Activated T-helper 1 cell treated with anti-CD3 and anti-CD28 coated beads, Interleukin-12 subunit alpha, Interleukin-12 subunit beta, Interleukin-2, Interleukin-4 antibody, amounts not matched to agents 30 ng/mL and 10 ng/mL and 1 ng/mL, durations not matched to agents 14 hours and 24 hours and 36 hours (primary cell): ENCODE results near the gene LAMB4. TPM values are rescaled to one million over a fixed set of nuclear protein-coding genes. Genes with fewer than 3 reads are reported as not detected.

Source experiments
- DNase-seq: peaks from one replicate; pipeline ENCODE4 v3.0.0; 2021; ENCODE audit warnings: low spot score
- H3K27ac Mint-ChIP-seq: one replicate; pipeline ENCODE4 v1.8.0; 2021; ENCODE audit warnings: mild to moderate bottlenecking, mixed read lengths
- H3K27me3 Mint-ChIP-seq: one replicate; pipeline ENCODE4 v1.8.0; 2022; ENCODE audit warnings: mild to moderate bottlenecking, moderate library complexity, mixed read lengths; ENCODE audit not compliant: insufficient read depth
- H3K36me3 Mint-ChIP-seq: one replicate; pipeline ENCODE4 v1.8.0; 2021; ENCODE audit warnings: low read depth, mixed read lengths
- H3K4me1 Mint-ChIP-seq: one replicate; pipeline ENCODE4 v1.8.0; 2021; ENCODE audit warnings: low read depth, mixed read lengths
- H3K4me3 Mint-ChIP-seq: one replicate; pipeline ENCODE4 v1.8.0; 2021; ENCODE audit warnings: mild to moderate bottlenecking, moderate library complexity, mixed read lengths
- H3K9me3 Mint-ChIP-seq: one replicate; pipeline ENCODE4 v1.8.0; 2021; ENCODE audit warnings: mixed read lengths
- intact Hi-C: fragments of 100-400 bp; cut with micrococcal nuclease; formaldehyde crosslinking; loops from one replicate; pipeline ENCODE4 v1.15.1; 2024
- total RNA-seq: library from RNA; stranded (reverse); gene quantifications from 2 replicates; pipeline ENCODE4 v1.2.3, GENCODE V29; 2022

Gene LAMB4
- total RNA-seq, result not detected in 2 replicates

GRCh38 chr7:108130261-108130660 lies at the start of gene LAMB4:
Gene LAMB4 (minus strand): TSS chr7:108130361. CDS start chr7:108123164, 7,197 bp downstream.
- intact Hi-C loops, result no loop called here
- Mint-ChIP-seq H3K36me3 (no peaks in the 10 kb centered on the region), H3K9me3 (no peaks in the 10 kb centered on the region), H3K27me3 (peaks cover 25% of the 10 kb centered on the region), H3K4me3 (no peak within 1 kb of the TSS), H3K27ac (no peak within 1 kb of the TSS), H3K4me1 (peaks cover 6% of the 10 kb centered on the region)
- DNase-seq, result no peak

- H3K36me3 Mint-ChIP-seq, result no peaks in the 10 kb centered on the region
These were observed 48.2 kb upstream of the LAMB4 start for GRCh38 chr7:108178398-108178797.

GRCh38 chr7:108171164-108171563 lies 41.0 kb upstream of the LAMB4 start:
- Mint-ChIP-seq H3K36me3 (no peaks in the 10 kb centered on the region), H3K9me3 (no peaks in the 10 kb centered on the region), H3K4me3 (no peak overlapping the region), H3K27me3 (peaks cover 8% of the 10 kb centered on the region), H3K27ac (no peak overlapping the region), H3K4me1 (no peaks in the 10 kb centered on the region)
- intact Hi-C loops, result no loop called here
- no peak for DNase-seq

More at GRCh38 chr7:108178398-108178797, 48.2 kb upstream of the LAMB4 start:
- no peaks in the 10 kb centered on the region for H3K4me1 Mint-ChIP-seq
- no peak overlapping the region for H3K27ac Mint-ChIP-seq
- intact Hi-C loops, result no loop called here
- H3K27me3 Mint-ChIP-seq, result peaks cover 13% of the 10 kb centered on the region
- H3K4me3 Mint-ChIP-seq, result no peak overlapping the region
- DNase-seq, result no peak
- no peaks in the 10 kb centered on the region for H3K9me3 Mint-ChIP-seq

- H3K36me3 Mint-ChIP-seq, result no peaks in the 10 kb centered on the region
- H3K4me3 Mint-ChIP-seq, result no peak overlapping the region
- H3K27me3 Mint-ChIP-seq, result peaks cover 8% of the 10 kb centered on the region
- intact Hi-C loops, result no loop called here
- no peaks in the 10 kb centered on the region for H3K4me1 Mint-ChIP-seq
- H3K27ac Mint-ChIP-seq, result no peak overlapping the region
- no peaks in the 10 kb centered on the region for H3K9me3 Mint-ChIP-seq
- DNase-seq, result no peak
These were observed 40.1 kb upstream of the LAMB4 start for GRCh38 chr7:108170251-108170650.

GRCh38 chr7:108167460-108167859 lies 37.3 kb upstream of the LAMB4 start:
- no peaks in the 10 kb centered on the region for H3K4me1 Mint-ChIP-seq
- no peak overlapping the region for H3K27ac Mint-ChIP-seq
- H3K36me3 Mint-ChIP-seq, result no peaks in the 10 kb centered on the region
- intact Hi-C loops, result no loop called here
- H3K27me3 Mint-ChIP-seq, result peaks cover 2% of the 10 kb centered on the region
- no peak for DNase-seq
- H3K9me3 Mint-ChIP-seq, result no peaks in the 10 kb centered on the region
- no peak overlapping the region for H3K4me3 Mint-ChIP-seq

- intact Hi-C loops, result no loop called here
- Mint-ChIP-seq H3K36me3 (no peaks in the 10 kb centered on the region), H3K9me3 (no peaks in the 10 kb centered on the region), H3K4me3 (no peak overlapping the region), H3K27me3 (peaks cover 2% of the 10 kb centered on the region), H3K4me1 (no peaks in the 10 kb centered on the region), H3K27ac (no peak overlapping the region)
- no peak for DNase-seq
These were observed 36.5 kb upstream of the LAMB4 start for GRCh38 chr7:108166687-108167086.

- Mint-ChIP-seq H3K36me3 (no peaks in the 10 kb centered on the region), H3K9me3 (no peaks in the 10 kb centered on the region), H3K4me3 (no peak overlapping the region), H3K4me1 (no peaks in the 10 kb centered on the region), H3K27ac (no peak overlapping the region), H3K27me3 (peaks cover 2% of the 10 kb centered on the region)
- no peak for DNase-seq
- intact Hi-C loops, result no loop called here
These were observed 35.6 kb upstream of the LAMB4 start for GRCh38 chr7:108165723-108166122.

GRCh38 chr7:108164946-108165345 lies 34.8 kb upstream of the LAMB4 start:
- intact Hi-C loops, result no loop called here
- H3K4me3 Mint-ChIP-seq, result no peak overlapping the region
- H3K27me3 Mint-ChIP-seq, result no peaks in the 10 kb centered on the region
- no peak overlapping the region for H3K27ac Mint-ChIP-seq
- H3K9me3 Mint-ChIP-seq, result no peaks in the 10 kb centered on the region
- H3K36me3 Mint-ChIP-seq, result no peaks in the 10 kb centered on the region
- H3K4me1 Mint-ChIP-seq, result no peaks in the 10 kb centered on the region
- no peak for DNase-seq

- no peak for DNase-seq
- intact Hi-C loops, result no loop called here
- Mint-ChIP-seq H3K27me3 (peaks cover under 1% of the 10 kb centered on the region), H3K4me1 (no peaks in the 10 kb centered on the region), H3K4me3 (no peak overlapping the region), H3K36me3 (no peaks in the 10 kb centered on the region), H3K9me3 (no peaks in the 10 kb centered on the region), H3K27ac (no peak overlapping the region)
These were observed 34.2 kb upstream of the LAMB4 start for GRCh38 chr7:108164342-108164741.

- DNase-seq, result no peak
- H3K4me3 Mint-ChIP-seq, result no peak overlapping the region
- H3K27me3 Mint-ChIP-seq, result peaks cover 7% of the 10 kb centered on the region
- no peaks in the 10 kb centered on the region for H3K36me3 Mint-ChIP-seq
- no peaks in the 10 kb centered on the region for H3K4me1 Mint-ChIP-seq
- no peak overlapping the region for H3K27ac Mint-ChIP-seq
- intact Hi-C loops, result no loop called here
- H3K9me3 Mint-ChIP-seq, result no peaks in the 10 kb centered on the region
These were observed 28.6 kb upstream of the LAMB4 start for GRCh38 chr7:108158776-108159175.

- peaks cover 10% of the 10 kb centered on the region for H3K27me3 Mint-ChIP-seq
- H3K27ac Mint-ChIP-seq, result no peak overlapping the region
- no peaks in the 10 kb centered on the region for H3K36me3 Mint-ChIP-seq
- intact Hi-C loops, result no loop called here
- no peak for DNase-seq
- H3K9me3 Mint-ChIP-seq, result no peaks in the 10 kb centered on the region
- no peaks in the 10 kb centered on the region for H3K4me1 Mint-ChIP-seq
- no peak overlapping the region for H3K4me3 Mint-ChIP-seq
These were observed 27.6 kb upstream of the LAMB4 start for GRCh38 chr7:108157606-108158335.

GRCh38 chr7:108156897-108157605 lies 26.9 kb upstream of the LAMB4 start:
- no peak overlapping the region for H3K4me3 Mint-ChIP-seq
- intact Hi-C loops, result no loop called here
- DNase-seq, result no peak
- H3K27me3 Mint-ChIP-seq, result peaks cover 13% of the 10 kb centered on the region
- no peaks in the 10 kb centered on the region for H3K9me3 Mint-ChIP-seq
- H3K36me3 Mint-ChIP-seq, result no peaks in the 10 kb centered on the region
- no peaks in the 10 kb centered on the region for H3K4me1 Mint-ChIP-seq
- no peak overlapping the region for H3K27ac Mint-ChIP-seq

- H3K36me3 Mint-ChIP-seq, result no peaks in the 10 kb centered on the region
- H3K27me3 Mint-ChIP-seq, result peaks cover 16% of the 10 kb centered on the region
- DNase-seq, result no peak
- intact Hi-C loops, result no loop called here
- H3K27ac Mint-ChIP-seq, result no peak overlapping the region
- H3K4me3 Mint-ChIP-seq, result no peak overlapping the region
- no peaks in the 10 kb centered on the region for H3K9me3 Mint-ChIP-seq
- no peaks in the 10 kb centered on the region for H3K4me1 Mint-ChIP-seq
These were observed 22.0 kb upstream of the LAMB4 start for GRCh38 chr7:108152198-108152597.
